Memory B cell (primary cell): ENCODE measurements around the gene BCAP31.
"Not testable (repeated sequence)": the region's sequence is repeated elsewhere in the genome, so short reads cannot be mapped to it uniquely, and the experiment has no call there.

Experiments
- ATAC-seq: fragments of 150-1000 bp; cut with Tn5 transposase; 2 replicates; pipeline ENCODE4 v1.10.0; 2021; ENCODE audit warnings: low read depth, mild to moderate bottlenecking, moderate library complexity
- DNase-seq, 2 donors: peaks; one replicate each; pipeline ENCODE4 v3.0.0; 2022; ENCODE audit warnings: low spot score in 2 of 2
- H3K27ac Mint-ChIP-seq: one replicate; pipeline ENCODE4 v1.8.0; 2022; ENCODE audit warnings: mild to moderate bottlenecking, moderate library complexity, mixed read lengths
- H3K27me3 Mint-ChIP-seq: one replicate; pipeline ENCODE4 v1.8.0; 2022; ENCODE audit warnings: mixed read lengths
- H3K36me3 Mint-ChIP-seq: one replicate; pipeline ENCODE4 v1.8.0; 2022; ENCODE audit warnings: mild to moderate bottlenecking, mixed read lengths
- H3K4me1 Mint-ChIP-seq: one replicate; pipeline ENCODE4 v1.8.0; 2022; ENCODE audit warnings: mixed read lengths
- H3K4me3 Mint-ChIP-seq: one replicate; pipeline ENCODE4 v1.8.0; 2022; ENCODE audit warnings: mild to moderate bottlenecking, moderate library complexity, mixed read lengths
- H3K9me3 Mint-ChIP-seq: one replicate; pipeline ENCODE4 v1.8.0; 2022; ENCODE audit warnings: mixed read lengths

Gene BCAP31

GRCh38 chrX:153702336-153703035, 21.7 kb downstream of the BCAP31 start:
- Mint-ChIP-seq H3K4me3 (no peak overlapping the region), H3K9me3 (no peaks in the 10 kb centered on the region), H3K27ac (no peak overlapping the region), H3K27me3 (no peaks in the 10 kb centered on the region), H3K4me1 (peaks cover 6% of the 10 kb centered on the region), H3K36me3 (peaks cover 8% of the 10 kb centered on the region)
- DNase-seq, result no peak
- no peak for ATAC-seq

GRCh38 chrX:153701706-153702105, 22.5 kb downstream of the BCAP31 start:
- H3K9me3 Mint-ChIP-seq, result no peaks in the 10 kb centered on the region
- no peaks in the 10 kb centered on the region for H3K27me3 Mint-ChIP-seq
- peaks cover 3% of the 10 kb centered on the region for H3K4me1 Mint-ChIP-seq
- no peak for DNase-seq
- no peak for ATAC-seq
- H3K27ac Mint-ChIP-seq, result no peak overlapping the region
- no peak overlapping the region for H3K4me3 Mint-ChIP-seq
- H3K36me3 Mint-ChIP-seq, result peaks cover 13% of the 10 kb centered on the region

GRCh38 chrX:153700967-153701366, 23.2 kb downstream of the BCAP31 start:
- Mint-ChIP-seq H3K4me3 (no peak overlapping the region), H3K36me3 (peaks cover 8% of the 10 kb centered on the region), H3K4me1 (no peaks in the 10 kb centered on the region), H3K9me3 (no peaks in the 10 kb centered on the region), H3K27ac (no peak overlapping the region), H3K27me3 (no peaks in the 10 kb centered on the region)
- no peak for ATAC-seq
- DNase-seq, result no peak

- H3K4me1 Mint-ChIP-seq, result no peaks in the 10 kb centered on the region
- H3K36me3 Mint-ChIP-seq, result peaks cover 8% of the 10 kb centered on the region
- H3K9me3 Mint-ChIP-seq, result no peaks in the 10 kb centered on the region
- no peak overlapping the region for H3K27ac Mint-ChIP-seq
- no peak for DNase-seq
- ATAC-seq, result no peak
- H3K4me3 Mint-ChIP-seq, result no peak overlapping the region
- H3K27me3 Mint-ChIP-seq, result no peaks in the 10 kb centered on the region
Measured at GRCh38 chrX:153700376-153700945, 23.7 kb downstream of the BCAP31 start.

GRCh38 chrX:153699784-153700371, 24.3 kb downstream of the BCAP31 start:
- not testable (repeated sequence) for DNase-seq, H3K27me3 Mint-ChIP-seq, H3K4me3 Mint-ChIP-seq, H3K4me1 Mint-ChIP-seq, ATAC-seq, H3K9me3 Mint-ChIP-seq, H3K27ac Mint-ChIP-seq, H3K36me3 Mint-ChIP-seq

DNA sequence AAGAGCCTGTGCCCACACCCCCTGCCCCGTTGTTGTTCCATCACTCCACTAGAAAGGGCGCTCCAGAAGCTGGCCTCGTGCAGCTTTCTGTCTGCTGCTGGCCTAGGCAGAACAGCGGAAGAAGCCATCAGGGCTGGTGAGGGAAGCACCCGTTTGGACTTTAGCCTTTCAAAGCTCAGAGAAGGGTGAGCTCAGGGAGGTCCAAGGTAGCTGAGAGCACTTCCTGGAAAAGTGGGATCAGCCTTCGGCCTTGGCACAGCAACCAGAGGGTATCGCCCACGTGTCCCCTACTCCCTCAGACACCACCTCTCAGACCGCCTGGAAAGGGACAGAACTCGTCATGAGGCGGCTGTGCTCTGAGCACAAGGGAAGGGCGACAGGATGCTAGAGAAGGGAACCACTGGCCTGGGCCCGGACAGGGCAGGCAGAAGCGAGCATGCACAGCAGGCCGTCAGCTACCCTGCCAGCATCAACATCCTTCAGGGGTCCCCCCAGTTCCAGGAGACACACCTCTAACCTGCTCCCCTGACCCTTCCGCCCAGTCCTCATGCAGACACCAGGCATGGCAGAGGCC, 24.9 kb downstream of the BCAP31 start:
- not testable (repeated sequence) for H3K27me3 Mint-ChIP-seq, H3K36me3 Mint-ChIP-seq, H3K4me1 Mint-ChIP-seq, H3K27ac Mint-ChIP-seq, ATAC-seq, DNase-seq, H3K9me3 Mint-ChIP-seq, H3K4me3 Mint-ChIP-seq

GRCh38 chrX:153697924-153698865, 26.0 kb downstream of the BCAP31 start:
- peaks cover 8% of the 10 kb centered on the region for H3K36me3 Mint-ChIP-seq
- no peak overlapping the region for H3K4me3 Mint-ChIP-seq
- H3K27me3 Mint-ChIP-seq, result no peaks in the 10 kb centered on the region
- DNase-seq, result no peak
- H3K27ac Mint-ChIP-seq, result no peak overlapping the region
- no peak for ATAC-seq
- no peaks in the 10 kb centered on the region for H3K4me1 Mint-ChIP-seq
- no peaks in the 10 kb centered on the region for H3K9me3 Mint-ChIP-seq

DNA sequence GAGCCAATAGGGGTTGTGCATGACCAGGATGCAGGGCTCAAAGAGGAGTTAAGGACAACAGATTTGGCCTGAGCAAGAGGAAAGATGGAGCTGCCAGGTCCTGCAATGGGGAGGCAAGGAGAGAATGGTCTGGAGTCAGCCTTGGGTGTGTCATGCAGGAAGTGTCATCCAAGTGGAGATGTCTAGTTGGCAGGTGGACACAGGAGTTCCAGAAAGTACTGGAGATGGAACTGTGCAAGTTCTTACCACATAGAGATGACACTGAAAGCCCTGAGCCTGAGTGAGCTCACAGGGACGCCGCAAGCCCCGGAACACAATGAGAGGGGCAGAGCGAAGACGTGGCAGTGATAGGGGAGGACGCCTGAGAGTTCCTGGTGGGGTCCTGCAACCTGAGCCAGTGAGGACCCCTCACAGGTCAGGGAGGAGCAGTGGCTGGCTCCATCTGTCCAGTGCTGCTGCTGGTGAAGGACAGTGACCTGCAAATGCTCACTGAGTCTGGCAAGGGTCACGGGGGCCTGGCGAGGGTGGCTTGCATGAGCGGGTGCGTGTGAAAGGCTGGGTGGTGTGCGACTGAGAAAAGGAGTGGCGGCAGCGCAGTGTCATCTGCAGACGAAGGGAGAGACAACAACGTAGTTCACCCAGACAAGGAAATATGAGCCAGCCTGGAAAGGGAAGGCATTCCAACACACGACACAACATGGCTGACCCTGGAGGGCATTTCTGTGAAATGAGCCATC, 27.0 kb downstream of the BCAP31 start:
- not testable (repeated sequence) for H3K9me3 Mint-ChIP-seq, H3K27ac Mint-ChIP-seq, H3K4me3 Mint-ChIP-seq

GRCh38 chrX:153696538-153696937, 27.6 kb downstream of the BCAP31 start:
- H3K9me3 Mint-ChIP-seq, H3K36me3 Mint-ChIP-seq, ATAC-seq, DNase-seq, H3K4me3 Mint-ChIP-seq, H3K27ac Mint-ChIP-seq, H3K27me3 Mint-ChIP-seq, H3K4me1 Mint-ChIP-seq: not testable (repeated sequence)

More for the DNA sequence above, 27.0 kb downstream of the BCAP31 start:
- H3K27me3 Mint-ChIP-seq, H3K36me3 Mint-ChIP-seq, DNase-seq, H3K4me1 Mint-ChIP-seq, ATAC-seq: not testable (repeated sequence)

GRCh38 chrX:153696100-153696499, 28.1 kb downstream of the BCAP31 start:
- no peaks in the 10 kb centered on the region for H3K4me1 Mint-ChIP-seq
- H3K27me3 Mint-ChIP-seq, result no peaks in the 10 kb centered on the region
- no peaks in the 10 kb centered on the region for H3K9me3 Mint-ChIP-seq
- H3K36me3 Mint-ChIP-seq, result peaks cover 8% of the 10 kb centered on the region
- H3K4me3 Mint-ChIP-seq, result no peak overlapping the region
- DNase-seq (no peak), ATAC-seq (no peak)
- H3K27ac Mint-ChIP-seq, result no peak overlapping the region

DNA sequence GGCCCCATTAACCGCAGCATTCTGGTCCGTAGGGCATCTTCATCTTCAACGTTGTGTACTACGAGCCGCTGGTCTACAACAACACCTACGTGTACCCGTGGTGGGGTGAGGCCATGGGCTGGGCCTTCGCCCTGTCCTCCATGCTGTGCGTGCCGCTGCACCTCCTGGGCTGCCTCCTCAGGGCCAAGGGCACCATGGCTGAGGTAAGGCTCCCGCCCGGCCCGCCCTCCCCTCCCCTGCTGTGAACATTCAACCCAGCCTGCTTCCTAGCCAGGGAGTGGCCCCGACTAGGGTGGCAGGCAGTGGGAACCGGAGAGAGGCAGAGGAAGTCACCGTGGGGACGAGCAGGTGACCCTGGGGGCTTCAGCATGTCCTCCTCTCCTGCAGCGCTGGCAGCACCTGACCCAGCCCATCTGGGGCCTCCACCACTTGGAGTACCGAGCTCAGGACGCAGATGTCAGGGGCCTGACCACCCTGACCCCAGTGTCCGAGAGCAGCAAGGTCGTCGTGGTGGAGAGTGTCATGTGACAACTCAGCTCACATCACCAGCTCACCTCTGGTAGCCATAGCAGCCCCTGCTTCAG, 29.4 kb downstream of the BCAP31 start:
- Mint-ChIP-seq H3K9me3 (no peaks in the 10 kb centered on the region), H3K4me3 (no peak overlapping the region), H3K27me3 (no peaks in the 10 kb centered on the region), H3K27ac (no peak overlapping the region), H3K4me1 (no peaks in the 10 kb centered on the region), H3K36me3 (peaks cover 8% of the 10 kb centered on the region)
- ATAC-seq (no peak), DNase-seq (no peak)

DNA sequence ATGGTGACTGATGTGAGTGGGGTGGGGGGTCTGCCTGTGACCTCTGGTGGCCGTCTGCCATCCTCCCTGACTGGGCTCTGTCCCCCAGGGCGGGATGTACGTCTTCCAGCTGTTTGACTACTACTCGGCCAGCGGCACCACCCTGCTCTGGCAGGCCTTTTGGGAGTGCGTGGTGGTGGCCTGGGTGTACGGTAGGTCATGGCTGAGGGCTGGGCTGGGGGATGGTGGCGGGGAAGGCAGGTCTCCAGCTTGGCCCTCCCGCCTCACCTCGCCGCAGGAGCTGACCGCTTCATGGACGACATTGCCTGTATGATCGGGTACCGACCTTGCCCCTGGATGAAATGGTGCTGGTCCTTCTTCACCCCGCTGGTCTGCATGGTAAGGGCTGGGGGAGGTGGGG, 29.9 kb downstream of the BCAP31 start:
- ATAC-seq, H3K4me1 Mint-ChIP-seq, H3K9me3 Mint-ChIP-seq, DNase-seq, H3K36me3 Mint-ChIP-seq, H3K4me3 Mint-ChIP-seq, H3K27ac Mint-ChIP-seq, H3K27me3 Mint-ChIP-seq: not testable (repeated sequence)
